Stomach (tissue), 9 donors: ENCODE results near the gene TSPYL2. TPM values are rescaled to one million over a fixed set of nuclear protein-coding genes. Genes with fewer than 3 reads are reported as not detected.
A peak's percentile ranks its signal among the peaks of the same experiment; 100 is the strongest.

Source experiments
- DNase-seq, 2 donors: peaks; one replicate each; pipeline versions ENCODE4 v3.0.0 to v3.0.0-alpha.2; 2013 to 2019
- H3K27ac ChIP-seq, 5 donors: fragments of 200-600 bp in 4 of 5; sonication (generic) in 4 of 5; one replicate each; pipeline ENCODE4 v1.5.1; 2013 to 2019; ENCODE audit warnings: mild to moderate bottlenecking in 1 of 5, moderate library complexity in 1 of 5
- H3K27me3 ChIP-seq, 3 donors: fragments of 200-600 bp; sonication (generic); one replicate each; pipeline ENCODE4 v1.5.1; 2017 to 2019; ENCODE audit warnings: mixed run types in 1 of 3
- H3K36me3 ChIP-seq, 4 donors: fragments of 200-600 bp; sonication (generic); 1 replicate in 3 of 4; 2 replicates in 1 of 4; pipeline ENCODE4 v1.5.1; 2016 to 2019
- H3K4me1 ChIP-seq, 4 donors: fragments of 200-600 bp; sonication (generic); one replicate each; pipeline ENCODE4 v1.5.1; 2016 to 2019
- H3K4me3 ChIP-seq, 4 donors: fragments of 200-600 bp; sonication (generic) in 3 of 4; one replicate each; pipeline ENCODE4 v1.5.1; 2016 to 2019; ENCODE audit warnings: mild to moderate bottlenecking in 1 of 4
- H3K9me3 ChIP-seq, 4 donors: fragments of 200-600 bp; sonication (generic); one replicate each; pipeline ENCODE4 v1.5.1; 2016 to 2019
- EP300 ChIP-seq: sonication (generic); formaldehyde crosslinking; IDR thresholded peaks from one replicate; pipeline ENCODE4 v1.6.1; 2017; ENCODE audit warnings: antibody characterized with exemption
- POLR2A ChIP-seq, 4 donors: fragments of 450-650 bp; IDR thresholded peaks; one replicate each; pipeline ENCODE4 v1.6.1; 2016; ENCODE audit warnings: antibody characterized with exemption in 4 of 4, control low read depth in 2 of 4, mild to moderate bottlenecking in 1 of 4, moderate library complexity in 1 of 4
- POLR2AphosphoS5 ChIP-seq, 3 donors: sonication (generic); formaldehyde crosslinking; IDR thresholded peaks; one replicate each; pipeline ENCODE4 v1.6.1; 2016; ENCODE audit warnings: antibody characterized with exemption in 3 of 3
- whole genome bisulfite sequencing, 5 donors: extraction: QIAGEN DNeasy Blood & Tissue Kit in 3 of 5; methylation state at CpG; one replicate each; pipeline versions ENCODE4 v1.1.5 to v1.1.7; 2013 to 2018; 5-methylcytosine and 5-hydroxymethylcytosine counted together
- intact Hi-C: fragments of 100-400 bp; cut with DNase I; formaldehyde crosslinking; loops from one replicate; pipeline ENCODE4 v1.15.1; 2023; ENCODE audit warnings: low total_unique reads
- polyA plus RNA-seq, 3 donors: library from polyadenylated mRNA; stranded (reverse); fragments of 200-250 nt; gene quantifications; one replicate each; pipeline ENCODE4 v1.2.3, GENCODE V29; 2013
- total RNA-seq, 5 donors: library from RNA; depleted of rRNA; stranded (reverse); fragments of >200 nt; gene quantifications; one replicate each; pipeline versions ENCODE4 v1.1.0 to v1.2.3, GENCODE V29; 2014 to 2016
- TF ChIP-seq, protein P1 (sequence below), 7 experiments: fragments of 450-650 bp in 4 of 7; fragments of 200-600 bp in 3 of 7; sonication (generic) in 3 of 7; IDR thresholded peaks; one replicate each; pipeline ENCODE4 v1.5.1; 2016 to 2019; ENCODE audit warnings: antibody characterized with exemption in 7 of 7, control low read depth in 2 of 7, mild to moderate bottlenecking in 1 of 7
- donor health status: healthy with polysubstance abuse.
- donor health status: Bipolar disorder and iron deficiency.
- donor health status: healthy.

Gene TSPYL2
- total and polyA plus RNA-seq, 8 donors: 19.9 to 105 (median 44.9) TPM

GRCh38 chrX:53071064-53071463 is 11.1 kb upstream of the TSPYL2 start:
- peaks cover 0 to 19% (median 2%) of the 10 kb centered on the region in 4 donors for H3K4me1 ChIP-seq
- DNase-seq: no peak
- H3K36me3 ChIP-seq: no peaks in the 10 kb centered on the region
- H3K27ac ChIP-seq: peak overlapping the region in 1 of 5 donors; percentile 85
- TF ChIP-seq POLR2AphosphoS5 (IDR thresholded peaks at IDR 0.05) (no peak), EP300 (no peak), POLR2A (IDR thresholded peaks at IDR 0.05) (no peak)
- TF ChIP-seq, protein P1, sequence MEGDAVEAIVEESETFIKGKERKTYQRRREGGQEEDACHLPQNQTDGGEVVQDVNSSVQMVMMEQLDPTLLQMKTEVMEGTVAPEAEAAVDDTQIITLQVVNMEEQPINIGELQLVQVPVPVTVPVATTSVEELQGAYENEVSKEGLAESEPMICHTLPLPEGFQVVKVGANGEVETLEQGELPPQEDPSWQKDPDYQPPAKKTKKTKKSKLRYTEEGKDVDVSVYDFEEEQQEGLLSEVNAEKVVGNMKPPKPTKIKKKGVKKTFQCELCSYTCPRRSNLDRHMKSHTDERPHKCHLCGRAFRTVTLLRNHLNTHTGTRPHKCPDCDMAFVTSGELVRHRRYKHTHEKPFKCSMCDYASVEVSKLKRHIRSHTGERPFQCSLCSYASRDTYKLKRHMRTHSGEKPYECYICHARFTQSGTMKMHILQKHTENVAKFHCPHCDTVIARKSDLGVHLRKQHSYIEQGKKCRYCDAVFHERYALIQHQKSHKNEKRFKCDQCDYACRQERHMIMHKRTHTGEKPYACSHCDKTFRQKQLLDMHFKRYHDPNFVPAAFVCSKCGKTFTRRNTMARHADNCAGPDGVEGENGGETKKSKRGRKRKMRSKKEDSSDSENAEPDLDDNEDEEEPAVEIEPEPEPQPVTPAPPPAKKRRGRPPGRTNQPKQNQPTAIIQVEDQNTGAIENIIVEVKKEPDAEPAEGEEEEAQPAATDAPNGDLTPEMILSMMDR (IDR thresholded peaks at IDR 0.05): no peak
- no peak overlapping the region for H3K4me3 ChIP-seq
- WGBS, 5 donors: 76 to 85% (median 80%) methylated on average over 10 of the region's 10 CpGs
- no peaks in the 10 kb centered on the region for H3K9me3 ChIP-seq
- intact Hi-C loops: no loop called here
- peaks cover 0 to 4% (median 0%) of the 10 kb centered on the region in 3 donors for H3K27me3 ChIP-seq

GRCh38 chrX:53071604-53072417 is 10.4 kb upstream of the TSPYL2 start:
- Histone ChIP-seq H3K27me3 (peaks cover 0 to 4% (median 0%) of the 10 kb centered on the region in 3 donors), H3K4me3 (peak overlapping the region; percentile 28 to 39 (median 38)), H3K36me3 (no peaks in the 10 kb centered on the region), H3K4me1 (peaks cover 0 to 19% (median 2%) of the 10 kb centered on the region in 4 donors), H3K9me3 (no peaks in the 10 kb centered on the region), H3K27ac (peak overlapping the region; percentile 8 to 85 (median 74))
- WGBS, 5 donors: 0 to 15% (median 6%) methylated on average over 18 to 31 of the region's 31 CpGs
- peak; percentile 81 to 87 for DNase-seq
- intact Hi-C loops: no loop called here
- TF ChIP-seq EP300: peak; percentile 99
- peak; percentile 95 to 98 (median 96) for TF ChIP-seq POLR2AphosphoS5 (IDR thresholded peaks at IDR 0.05)
- TF ChIP-seq, protein P1 (IDR thresholded peaks at IDR 0.05): peak in 5 of 7 experiments; percentile 50 to 86 (median 52)
- TF ChIP-seq POLR2A (IDR thresholded peaks at IDR 0.05): no peak

GRCh38 chrX:53072418-53073114 is 9.6 kb upstream of the TSPYL2 start:
- Histone ChIP-seq H3K27ac (peak overlapping the region; percentile 8 to 85 (median 74)), H3K4me1 (peaks cover 0 to 19% (median 2%) of the 10 kb centered on the region in 4 donors), H3K36me3 (no peaks in the 10 kb centered on the region), H3K9me3 (no peaks in the 10 kb centered on the region), H3K4me3 (peak overlapping the region in 3 of 4 donors; percentile 28 to 39 (median 39)), H3K27me3 (peaks cover 0 to 4% (median 0%) of the 10 kb centered on the region in 3 donors)
- TF ChIP-seq EP300: no peak
- TF ChIP-seq POLR2A (IDR thresholded peaks at IDR 0.05): no peak
- no peak for TF ChIP-seq POLR2AphosphoS5 (IDR thresholded peaks at IDR 0.05)
- TF ChIP-seq, protein P1 (IDR thresholded peaks at IDR 0.05): no peak
- DNase-seq: no peak
- 60 to 69% (median 64%) methylated on average over 9 of the region's 9 CpGs for WGBS, 5 donors
- intact Hi-C loops: no loop called here

DNA sequence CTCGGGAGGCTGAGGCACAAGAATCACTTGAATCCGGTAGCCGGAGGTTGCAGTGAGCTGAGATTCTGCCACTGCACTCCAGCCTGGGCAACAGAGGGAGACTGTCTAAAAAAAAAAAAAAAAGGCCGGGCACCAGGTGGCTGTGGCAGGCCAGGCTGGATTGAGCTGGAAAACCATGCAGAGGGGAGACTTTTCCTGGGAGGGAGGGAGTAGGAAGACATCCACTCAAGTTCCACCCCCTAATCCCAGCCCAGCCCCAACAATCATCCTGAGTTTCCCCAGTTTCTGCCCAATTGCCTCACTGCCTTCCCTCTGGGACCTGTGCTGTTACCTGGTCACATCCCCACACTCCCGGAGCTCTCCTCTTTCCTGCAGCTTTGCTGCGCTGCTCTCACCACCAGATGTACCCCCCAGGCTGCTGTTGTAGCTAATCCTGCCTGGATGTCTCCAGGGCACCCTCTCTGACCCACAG is 9.0 kb upstream of the TSPYL2 start:
- intact Hi-C loops: no loop called here
- DNase-seq: no peak
- Histone ChIP-seq H3K36me3 (no peaks in the 10 kb centered on the region), H3K9me3 (no peaks in the 10 kb centered on the region), H3K4me1 (peaks cover 0 to 19% (median 2%) of the 10 kb centered on the region in 4 donors), H3K4me3 (no peak overlapping the region), H3K27me3 (peaks cover 0 to 4% (median 0%) of the 10 kb centered on the region in 3 donors), H3K27ac (peak overlapping the region in 4 of 5 donors; percentile 70 to 85 (median 77))
- TF ChIP-seq EP300 (no peak), POLR2A (IDR thresholded peaks at IDR 0.05) (no peak), POLR2AphosphoS5 (IDR thresholded peaks at IDR 0.05) (no peak)
- TF ChIP-seq, protein P1 (IDR thresholded peaks at IDR 0.05): no peak
- 46 to 68% (median 67%) methylated on average over 6 of the region's 6 CpGs for WGBS, 5 donors
